ENCODE measurements around the gene CD68. TPM values are rescaled to one million over a fixed set of nuclear protein-coding genes. Genes with fewer than 3 reads are reported as not detected.
A peak's percentile ranks its signal among the peaks of the same experiment; 100 is the strongest.

CD68 gene
- polyA plus RNA-seq, 1 experiment, result 93.2 TPM

DNA sequence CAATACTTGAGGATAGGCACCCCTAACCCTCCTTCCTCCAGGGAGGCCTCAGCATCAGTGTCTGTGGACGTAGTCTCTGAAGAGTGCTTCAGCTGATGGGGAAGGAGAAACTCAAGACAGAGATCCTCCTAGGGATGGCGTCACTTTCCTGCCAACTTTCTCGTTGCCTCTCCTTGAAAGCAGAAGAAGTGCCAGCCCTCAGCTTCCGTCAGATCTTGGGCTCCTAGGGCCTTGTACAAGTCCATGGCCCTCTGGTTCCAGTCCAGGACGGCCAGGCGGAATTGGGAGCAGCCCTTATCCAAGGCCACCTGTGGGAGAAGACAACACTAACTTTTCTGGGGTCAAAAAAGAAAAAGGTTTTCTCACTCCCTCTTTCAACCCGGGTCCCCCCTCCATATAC is 46.9 kb downstream of the CD68 start:
- Histone ChIP-seq H3K27me3 (ENCODE audit: control insufficient read depth, insufficient read depth, low read length) (no peaks in the 10 kb centered on the region), H3K36me3 (ENCODE audit: control insufficient read depth, insufficient read depth, low read length) (no peaks in the 10 kb centered on the region), H3K4me3 (ENCODE audit: low read depth, low read length) (no peak overlapping the region)
- CTCF ChIA-PET, result interaction anchor here (0.7 to 3.1 kb wide), 5 partner anchors 8 to 61 kb away, joined by 3 to 28 read pairs (median 5); partner anchors contain the start of genes FXR2, SOX15, TP53 and WRAP53
- no peak for TF ChIP-seq CTCF (IDR thresholded peaks at IDR 0.05; ENCODE audit: insufficient read depth, low read depth, low read length)
- POLR2A ChIA-PET, result no interaction called here
- no peak for DNase-seq (ENCODE audit: low read depth)

DNA sequence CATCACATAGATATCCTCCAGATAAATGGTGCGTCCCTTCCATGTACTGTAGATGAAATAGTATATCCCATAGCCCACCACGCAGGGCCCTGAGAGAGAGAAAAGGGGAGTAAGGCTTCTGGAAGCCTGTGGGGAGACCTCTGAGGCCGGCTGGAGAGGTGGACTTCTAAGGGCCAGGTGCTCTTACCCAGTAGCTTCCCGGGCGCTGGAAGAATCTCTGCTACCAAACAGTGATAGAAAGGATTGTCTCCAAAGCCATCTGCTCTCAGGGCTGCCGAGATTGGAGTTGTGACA is 47.5 kb downstream of the CD68 start:
- TF ChIP-seq CTCF (IDR thresholded peaks at IDR 0.05; ENCODE audit: insufficient read depth, low read depth, low read length), result no peak
- DNase-seq (ENCODE audit: low read depth), result no peak
- Histone ChIP-seq H3K36me3 (ENCODE audit: control insufficient read depth, insufficient read depth, low read length) (no peaks in the 10 kb centered on the region), H3K27me3 (ENCODE audit: control insufficient read depth, insufficient read depth, low read length) (no peaks in the 10 kb centered on the region), H3K4me3 (ENCODE audit: low read depth, low read length) (peak overlapping the region; percentile 57)
- POLR2A ChIA-PET, result no interaction called here
- CTCF ChIA-PET, result interaction anchor here (0.7 to 3.1 kb wide), 9 partner anchors 9 to 190 kb away, joined by 3 to 28 read pairs (median 3); partner anchors contain the start of genes FXR2, SENP3, SOX15 and TP53

GRCh38 chr17:7627250-7628121 is 48.0 kb downstream of the CD68 start, which contains the start of gene SAT2:
SAT2 (minus strand) TSS chr17:7627821; CDS start chr17:7627635, 186 bp downstream.
- TF ChIP-seq CTCF (IDR thresholded peaks at IDR 0.05; ENCODE audit: insufficient read depth, low read depth, low read length), result no peak
- DNase-seq (ENCODE audit: low read depth), result peak; percentile 60
- Histone ChIP-seq H3K36me3 (ENCODE audit: control insufficient read depth, insufficient read depth, low read length) (no peaks in the 10 kb centered on the region), H3K27me3 (ENCODE audit: control insufficient read depth, insufficient read depth, low read length) (no peaks in the 10 kb centered on the region), H3K4me3 (ENCODE audit: low read depth, low read length) (peak within 1 kb of the TSS; percentile 57)
- ChIA-PET CTCF (interaction anchor here (0.7 to 3.1 kb wide), 9 partner anchors 9 to 190 kb away, joined by 3 to 28 read pairs (median 3); partner anchors contain the start of genes FXR2, SENP3, SOX15 and TP53), POLR2A (interaction anchor here (0.5 kb wide), 1 partner anchor 11 kb away, joined by 3 read pairs; no protein-coding TSS in a partner anchor)

- no peak for DNase-seq (ENCODE audit: low read depth)
- no peaks in the 10 kb centered on the region for H3K36me3 ChIP-seq (ENCODE audit: control insufficient read depth, insufficient read depth, low read length)
- H3K4me3 ChIP-seq (ENCODE audit: low read depth, low read length), result no peak within 1 kb of the TSS
- no peak for TF ChIP-seq CTCF (IDR thresholded peaks at IDR 0.05; ENCODE audit: insufficient read depth, low read depth, low read length)
- CTCF ChIA-PET, result interaction anchor here (7.9 kb wide), 1 partner anchor 56 kb away, joined by 91 read pairs; the partner anchor contains the start of genes TP53 and WRAP53
- POLR2A ChIA-PET, result no interaction called here
- H3K27me3 ChIP-seq (ENCODE audit: control insufficient read depth, insufficient read depth, low read length), result no peaks in the 10 kb centered on the region
Measured at GRCh38 chr17:7629939-7630571, 50.6 kb downstream of the CD68 start, which contains the start of gene SHBG. SHBG (plus strand) TSS chr17:7630135; CDS start chr17:7630173, 38 bp downstream.

Small RNAs within 50 kb of the gene (small RNA-seq; reads per million reads assigned to genes)
- not detected for gene CD68 (ENCODE audit: insufficient read length, low read depth, low replicate concordance)
- not detected for gene RF00019 (ENCODE audit: insufficient read length, low read depth, low replicate concordance)
- not detected for gene SNORA48 (ENCODE audit: insufficient read length, low read depth, low replicate concordance)
- gene SNORD10 (ENCODE audit: insufficient read length, low read depth, low replicate concordance), result not detected

Other genes with a start within 250 kb of the CD68 start
- gene ACAP1, start 243.1 kb upstream of the CD68 start, polyA plus RNA-seq (2011; rRNA removed), result 1.7 and 2.0 TPM in 2 replicates
- gene KCTD11, start 227.5 kb upstream of the CD68 start, polyA plus RNA-seq (2011; rRNA removed), result 16.2 and 19.8 TPM in 2 replicates
- gene TMEM95, start 224.5 kb upstream of the CD68 start, polyA plus RNA-seq (2011; rRNA removed), result not detected in 2 replicates
- 1.7 and 2.2 TPM in 2 replicates for gene TNK1, start 198.5 kb upstream of the CD68 start, polyA plus RNA-seq (2011; rRNA removed)
- gene PLSCR3, start 185.1 kb upstream of the CD68 start, polyA plus RNA-seq (2011; rRNA removed), result 40.1 and 76.1 TPM in 2 replicates
- gene TMEM256, start 175.5 kb upstream of the CD68 start, polyA plus RNA-seq (2011; rRNA removed), result 65.4 and 101 TPM in 2 replicates
- gene NLGN2, start 171.8 kb upstream of the CD68 start, polyA plus RNA-seq (2011; rRNA removed), result 6.0 and 8.5 TPM in 2 replicates
- not detected in 2 replicates for gene SPEM1, start 159.3 kb upstream of the CD68 start, polyA plus RNA-seq (2011; rRNA removed)
- not detected in 2 replicates for gene SPEM2, start 154.0 kb upstream of the CD68 start, polyA plus RNA-seq (2011; rRNA removed)
- gene SPEM3, start 150.8 kb upstream of the CD68 start, polyA plus RNA-seq (2011; rRNA removed), result not detected in 2 replicates
- 1.8 and 3.0 TPM in 2 replicates for gene TMEM102, start 144.2 kb upstream of the CD68 start, polyA plus RNA-seq (2011; rRNA removed)
- gene FGF11, start 140.1 kb upstream of the CD68 start, polyA plus RNA-seq (2011; rRNA removed), result 0.50 and 0.98 TPM in 2 replicates
- 6.8 and 7.4 TPM in 2 replicates for gene CHRNB1, start 134.6 kb upstream of the CD68 start, polyA plus RNA-seq (2011; rRNA removed)
- 23.6 and 25.9 TPM in 2 replicates for gene ZBTB4, start 100.0 kb upstream of the CD68 start, polyA plus RNA-seq (2011; rRNA removed)
- gene SLC35G6, start 98.2 kb upstream of the CD68 start, polyA plus RNA-seq (2011; rRNA removed), result not detected in 2 replicates
- gene POLR2A, start 95.3 kb upstream of the CD68 start, polyA plus RNA-seq (2011; rRNA removed), result 21.5 and 27.7 TPM in 2 replicates
- gene TNFSF12, start 30.6 kb upstream of the CD68 start, polyA plus RNA-seq (2011; rRNA removed), result 29.2 and 49.5 TPM in 2 replicates
- gene TNFSF13, start 20.9 kb upstream of the CD68 start, polyA plus RNA-seq (2011; rRNA removed), result 2.0 and 2.4 TPM in 2 replicates
- 69.8 and 72.2 TPM in 2 replicates for gene SENP3, start 17.7 kb upstream of the CD68 start, polyA plus RNA-seq (2011; rRNA removed)
- 142 and 174 TPM in 2 replicates for gene MPDU1, start 4.2 kb downstream of the CD68 start, polyA plus RNA-seq (2011; rRNA removed)
- gene SOX15, start 10.5 kb downstream of the CD68 start, polyA plus RNA-seq (2011; rRNA removed), result 0.34 and 0.49 TPM in 2 replicates
- gene FXR2, start 35.3 kb downstream of the CD68 start, polyA plus RNA-seq (2011; rRNA removed), result 33.6 and 46.2 TPM in 2 replicates
- gene SAT2, start 48.2 kb downstream of the CD68 start, polyA plus RNA-seq (2011; rRNA removed), result 33.9 and 37.4 TPM in 2 replicates
- gene SHBG, start 50.5 kb downstream of the CD68 start, polyA plus RNA-seq (2011; rRNA removed), result 0.85 and 1.2 TPM in 2 replicates
- not detected in 2 replicates for gene ATP1B2, start 71.3 kb downstream of the CD68 start, polyA plus RNA-seq (2011; rRNA removed)
- gene TP53, start 107.9 kb downstream of the CD68 start, polyA plus RNA-seq (2011; rRNA removed), result 27.6 and 48.4 TPM in 2 replicates
- 5.8 and 7.9 TPM in 2 replicates for gene WRAP53, start 108.8 kb downstream of the CD68 start, polyA plus RNA-seq (2011; rRNA removed)
- 4.9 and 5.3 TPM in 2 replicates for gene EFNB3, start 125.6 kb downstream of the CD68 start, polyA plus RNA-seq (2011; rRNA removed)
- 0.09 and 0.10 TPM in 2 replicates for gene DNAH2, start 138.1 kb downstream of the CD68 start, polyA plus RNA-seq (2011; rRNA removed)

Data from BJ (cell line).